Upper lobe of right lung (tissue), 1 donor: ENCODE results near the gene HMGXB4. TPM values are rescaled to one million over a fixed set of nuclear protein-coding genes. Genes with fewer than 3 reads are reported as not detected.

Experiments used
- ATAC-seq: fragments of 200-7000 bp; cut with Tn5 transposase; one replicate; pipeline ENCODE4 v1.9.1; 2020; ENCODE audit warnings: mild to moderate bottlenecking, moderate library complexity
- DNase-seq: peaks from one replicate; pipeline ENCODE4 v3.0.0-alpha.2; 2020
- H3K27ac ChIP-seq: fragments of 200-600 bp; one replicate; pipeline ENCODE4 v1.8.0; 2022
- H3K27me3 ChIP-seq: fragments of 200-600 bp; one replicate; pipeline ENCODE4 v1.8.0; 2022; ENCODE audit warnings: mild to moderate bottlenecking
- H3K36me3 ChIP-seq: fragments of 200-600 bp; one replicate; pipeline ENCODE4 v1.8.0; 2022
- H3K4me1 ChIP-seq: fragments of 200-600 bp; one replicate; pipeline ENCODE4 v1.8.0; 2022
- H3K4me3 ChIP-seq: fragments of 200-600 bp; one replicate; pipeline ENCODE4 v1.8.0; 2022; ENCODE audit warnings: mild to moderate bottlenecking
- H3K9me3 ChIP-seq: fragments of 200-600 bp; one replicate; pipeline ENCODE4 v1.8.0; 2022
- intact Hi-C: fragments of 100-400 bp; cut with DNase I; formaldehyde crosslinking; loops from one replicate; pipeline ENCODE4 v1.11.0; 2022
- total RNA-seq: library from RNA; stranded (reverse); fragmentation: NEBNext Ultra II Directional; extraction: Animal tissue kit (Norgen Biotek cat#: 25700); gene quantifications from one replicate; pipeline ENCODE4 v1.2.1, GENCODE V29; 2021
- TF ChIP-seq, protein P1 (sequence below): fragments of 200-600 bp; IDR thresholded peaks from one replicate; pipeline ENCODE4 v1.8.0; 2022; ENCODE audit warnings: antibody characterized with exemption
- donor health status: DM: no; HTN: yes; CAD: no; lungs with severe emphysema.

Gene HMGXB4
- total RNA-seq, 1 donor from 2014 or later: 17.5 TPM

DNA sequence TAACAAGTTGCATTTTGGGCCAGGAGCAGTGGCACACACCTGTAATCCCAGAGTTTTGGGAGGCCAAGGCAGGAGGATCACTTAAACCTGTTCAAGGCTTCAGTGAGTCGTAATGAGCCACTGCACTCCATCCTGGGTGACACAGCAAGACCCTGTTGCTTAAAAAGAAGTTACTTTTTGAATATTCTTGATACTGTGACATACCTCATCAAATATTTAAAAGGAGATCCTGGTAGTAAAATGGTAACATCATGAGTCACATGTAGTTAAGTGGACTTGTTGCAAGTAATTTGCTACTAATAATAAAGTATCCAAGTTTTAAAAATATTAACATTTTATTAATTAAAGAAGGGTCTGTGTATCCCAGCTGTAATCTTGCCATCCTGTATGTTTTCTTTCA lies 18.3 kb downstream of the HMGXB4 start:
- no peak overlapping the region for H3K27ac ChIP-seq
- no peaks in the 10 kb centered on the region for H3K9me3 ChIP-seq
- H3K4me3 ChIP-seq: no peak overlapping the region
- H3K27me3 ChIP-seq: no peaks in the 10 kb centered on the region
- no peaks in the 10 kb centered on the region for H3K4me1 ChIP-seq
- TF ChIP-seq, protein P1, sequence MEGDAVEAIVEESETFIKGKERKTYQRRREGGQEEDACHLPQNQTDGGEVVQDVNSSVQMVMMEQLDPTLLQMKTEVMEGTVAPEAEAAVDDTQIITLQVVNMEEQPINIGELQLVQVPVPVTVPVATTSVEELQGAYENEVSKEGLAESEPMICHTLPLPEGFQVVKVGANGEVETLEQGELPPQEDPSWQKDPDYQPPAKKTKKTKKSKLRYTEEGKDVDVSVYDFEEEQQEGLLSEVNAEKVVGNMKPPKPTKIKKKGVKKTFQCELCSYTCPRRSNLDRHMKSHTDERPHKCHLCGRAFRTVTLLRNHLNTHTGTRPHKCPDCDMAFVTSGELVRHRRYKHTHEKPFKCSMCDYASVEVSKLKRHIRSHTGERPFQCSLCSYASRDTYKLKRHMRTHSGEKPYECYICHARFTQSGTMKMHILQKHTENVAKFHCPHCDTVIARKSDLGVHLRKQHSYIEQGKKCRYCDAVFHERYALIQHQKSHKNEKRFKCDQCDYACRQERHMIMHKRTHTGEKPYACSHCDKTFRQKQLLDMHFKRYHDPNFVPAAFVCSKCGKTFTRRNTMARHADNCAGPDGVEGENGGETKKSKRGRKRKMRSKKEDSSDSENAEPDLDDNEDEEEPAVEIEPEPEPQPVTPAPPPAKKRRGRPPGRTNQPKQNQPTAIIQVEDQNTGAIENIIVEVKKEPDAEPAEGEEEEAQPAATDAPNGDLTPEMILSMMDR: no peak
- no peak for DNase-seq
- ATAC-seq: no peak
- H3K36me3 ChIP-seq: peaks cover 10% of the 10 kb centered on the region
- intact Hi-C loops: no loop called here

DNA sequence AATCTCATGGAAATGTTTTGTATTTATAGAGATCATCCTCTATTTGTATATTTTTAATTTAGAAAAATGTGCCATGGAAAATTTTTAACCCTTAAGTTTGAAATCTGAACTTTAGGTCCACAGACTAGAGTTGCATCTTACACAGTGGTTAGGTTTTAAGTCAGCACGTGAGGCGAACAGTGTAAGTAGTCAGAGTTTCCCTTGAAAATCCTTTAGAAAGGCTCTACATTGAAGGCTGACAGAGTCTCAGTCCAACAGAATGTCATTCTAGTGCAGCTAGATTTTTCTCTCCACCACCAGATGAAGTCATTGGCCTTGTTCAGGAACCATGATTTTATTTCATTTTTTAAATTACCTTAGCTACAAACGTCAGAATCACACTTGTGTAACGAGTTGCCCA lies 18.7 kb downstream of the HMGXB4 start:
- Histone ChIP-seq H3K36me3 (peaks cover 10% of the 10 kb centered on the region), H3K27me3 (no peaks in the 10 kb centered on the region), H3K27ac (no peak overlapping the region), H3K9me3 (no peaks in the 10 kb centered on the region), H3K4me3 (no peak overlapping the region), H3K4me1 (no peaks in the 10 kb centered on the region)
- TF ChIP-seq, protein P1: no peak
- intact Hi-C loops: no loop called here
- DNase-seq (no peak), ATAC-seq (no peak)

DNA sequence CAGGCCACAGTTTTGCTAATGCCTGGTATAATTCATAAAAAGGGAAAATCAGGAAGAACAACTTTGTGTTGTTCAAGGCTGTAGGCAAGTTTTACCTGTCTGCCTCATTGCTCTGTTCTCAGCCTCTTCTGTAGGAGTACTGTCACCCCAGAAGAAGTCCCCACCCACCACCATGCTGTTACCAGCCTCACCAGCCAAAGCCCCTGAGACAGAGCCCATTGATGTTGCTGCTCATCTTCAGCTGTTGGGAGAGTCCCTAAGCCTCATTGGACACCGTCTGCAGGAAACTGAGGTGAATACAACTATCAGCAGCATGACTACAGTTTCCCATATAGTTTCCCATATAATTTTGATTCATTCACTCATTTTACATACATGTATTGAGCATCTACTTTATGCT lies 30.8 kb downstream of the HMGXB4 start:
- no peak overlapping the region for H3K27ac ChIP-seq
- intact Hi-C loops: no loop called here
- no peaks in the 10 kb centered on the region for H3K27me3 ChIP-seq
- H3K9me3 ChIP-seq: no peaks in the 10 kb centered on the region
- TF ChIP-seq, protein P1: no peak
- H3K4me1 ChIP-seq: no peaks in the 10 kb centered on the region
- peaks cover 94% of the 10 kb centered on the region for H3K36me3 ChIP-seq
- H3K4me3 ChIP-seq: no peak overlapping the region
- no peak for DNase-seq
- no peak for ATAC-seq

DNA sequence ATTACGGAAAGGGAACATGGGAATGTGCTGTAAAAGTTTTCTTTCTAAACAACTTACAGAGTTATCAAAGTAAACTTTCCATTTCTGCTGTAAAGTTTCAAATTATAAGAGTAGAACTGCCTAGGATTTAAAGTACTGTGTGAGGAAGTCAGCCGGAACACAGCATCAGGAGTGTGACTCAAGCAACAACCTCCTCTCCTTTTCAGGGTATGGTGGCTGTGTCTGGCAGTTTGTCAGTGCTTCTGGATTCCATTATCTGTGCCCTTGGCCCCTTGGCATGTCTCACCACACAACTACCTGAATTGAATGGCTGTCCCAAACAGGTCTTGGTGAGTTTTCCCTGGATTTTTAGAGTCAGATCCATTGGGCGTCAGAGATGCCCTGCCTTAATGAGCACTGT lies 35.5 kb downstream of the HMGXB4 start:
- ATAC-seq (no peak), DNase-seq (no peak)
- no peak overlapping the region for H3K27ac ChIP-seq
- H3K4me1 ChIP-seq: no peaks in the 10 kb centered on the region
- TF ChIP-seq, protein P1: no peak
- H3K4me3 ChIP-seq: no peak overlapping the region
- no peaks in the 10 kb centered on the region for H3K27me3 ChIP-seq
- intact Hi-C loops: no loop called here
- H3K36me3 ChIP-seq: peaks cover 73% of the 10 kb centered on the region
- no peaks in the 10 kb centered on the region for H3K9me3 ChIP-seq

DNA sequence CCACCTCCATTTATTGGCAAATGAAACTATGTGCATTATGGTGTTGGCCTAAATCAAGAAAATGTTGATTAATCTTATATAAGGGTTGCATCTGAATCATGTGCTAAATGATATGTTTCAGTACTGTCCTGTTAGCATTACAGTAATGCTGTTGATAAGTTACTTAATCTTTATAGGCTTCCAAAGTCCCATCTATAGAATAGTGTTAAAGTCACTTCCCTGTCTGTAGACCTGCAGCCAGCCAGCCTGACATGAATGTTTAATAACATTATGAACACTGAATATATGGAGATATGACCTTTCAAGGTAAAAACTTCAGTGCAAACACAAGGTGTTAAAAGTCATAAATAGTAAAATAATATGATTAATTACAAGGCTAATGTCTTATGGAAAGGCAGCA lies 38.8 kb downstream of the HMGXB4 start:
- H3K27me3 ChIP-seq: no peaks in the 10 kb centered on the region
- no peak for ATAC-seq

More for the DNA sequence above, 38.8 kb downstream of the HMGXB4 start:
- no peak overlapping the region for H3K27ac ChIP-seq
- intact Hi-C loops: no loop called here
- peaks cover 40% of the 10 kb centered on the region for H3K36me3 ChIP-seq
- H3K4me1 ChIP-seq: peaks cover 3% of the 10 kb centered on the region
- no peaks in the 10 kb centered on the region for H3K9me3 ChIP-seq
- TF ChIP-seq, protein P1: no peak
- DNase-seq: no peak
- no peak overlapping the region for H3K4me3 ChIP-seq
